ENCODE measurements around the gene DISP3.

- TF ChIP-seq ZFX (IDR thresholded peaks at IDR 0.05): no peak
- no peak for TF ChIP-seq CTCF (IDR thresholded peaks at IDR 0.05 in 2 of 3, conservative IDR thresholded peaks at IDR 0.05 in 1 of 3; ENCODE audit: borderline replicate concordance in 1 of 3, insufficient read depth in 1 of 3, low read depth in 2 of 3, low read length in 2 of 3)
- TF ChIP-seq TCF7L2 (IDR thresholded peaks at IDR 0.05; ENCODE audit: borderline replicate concordance, extremely low read depth, insufficient read depth, insufficient read length): no peak
- TF ChIP-seq POLR2AphosphoS5 (IDR thresholded peaks at IDR 0.05; ENCODE audit: low read depth, low read length): no peak
- no peak for TF ChIP-seq POLR2A (IDR thresholded peaks at IDR 0.05; ENCODE audit: borderline replicate concordance, extremely low read depth, insufficient read depth, insufficient read length)
- TF ChIP-seq ZNF274 (IDR thresholded peaks at IDR 0.05; ENCODE audit: low read depth, low read length): no peak
- TF ChIP-seq MAX (IDR thresholded peaks at IDR 0.05): no peak
- TF ChIP-seq ELF1 (IDR thresholded peaks at IDR 0.05; ENCODE audit: borderline replicate concordance, low read depth): no peak
Observed at GRCh38 chr1:11533790-11534787, 55.1 kb downstream of the DISP3 start.

All from HCT116 (cell line).